Activated CD8-positive, alpha-beta T cell treated with anti-CD3 and anti-CD28 coated beads for 36 hours (primary cell): ENCODE data around the gene SYTL1. TPM values are rescaled to one million over a fixed set of nuclear protein-coding genes. Genes with fewer than 3 reads are reported as not detected.

Source experiments
- ATAC-seq: fragments of 200-7000 bp; cut with Tn5 transposase; one replicate; pipeline ENCODE4 v1.10.0; 2021; ENCODE audit warnings: mild to moderate bottlenecking, moderate library complexity
- CTCF ChIA-PET: fragments of 350-600 bp; sonication (Branson Sonifier 250); formaldehyde crosslinking; loops from one replicate; lab custom pipeline; 2021; ENCODE audit warnings: antibody characterized with exemption; lab: Charles Lee
- POLR2A ChIA-PET: fragments of 350-600 bp; sonication (Branson Sonifier 250); formaldehyde crosslinking; loops from one replicate; lab custom pipeline; 2021; ENCODE audit warnings: antibody characterized with exemption; lab: Charles Lee
- DNase-seq: peaks from one replicate; pipeline ENCODE4 v3.0.0-alpha.2; 2020
- H3K27ac Mint-ChIP-seq: one replicate; pipeline ENCODE4 v1.8.0; 2021; ENCODE audit warnings: mild to moderate bottlenecking, mixed read lengths
- H3K27me3 Mint-ChIP-seq: one replicate; pipeline ENCODE4 v1.8.0; 2021; ENCODE audit warnings: mixed read lengths
- H3K36me3 Mint-ChIP-seq: one replicate; pipeline ENCODE4 v1.8.0; 2021; ENCODE audit warnings: low read depth, mixed read lengths
- H3K4me1 Mint-ChIP-seq: one replicate; pipeline ENCODE4 v1.8.0; 2021; ENCODE audit warnings: low read depth, mixed read lengths
- H3K4me3 Mint-ChIP-seq: one replicate; pipeline ENCODE4 v1.8.0; 2021; ENCODE audit warnings: mild to moderate bottlenecking, moderate library complexity, mixed read lengths
- H3K9me3 Mint-ChIP-seq: one replicate; pipeline ENCODE4 v1.8.0; 2021; ENCODE audit warnings: mixed read lengths
- CTCF ChIP-seq: fragments of 200-600 bp; IDR thresholded peaks from one replicate; pipeline ENCODE4 v1.8.0; 2022; ENCODE audit warnings: antibody characterized with exemption, mild to moderate bottlenecking
- intact Hi-C: fragments of 100-400 bp; cut with micrococcal nuclease; formaldehyde crosslinking; loops from one replicate; pipeline ENCODE4 v1.10.0; 2022
- total RNA-seq, 2 experiments: library from RNA; stranded (reverse); gene quantifications; one replicate each; pipeline ENCODE4 v1.2.3, GENCODE V29; 2021

The SYTL1 gene
- total RNA-seq, 2 experiments from 2014 or later, result 77.7 to 80.6 TPM

DNA sequence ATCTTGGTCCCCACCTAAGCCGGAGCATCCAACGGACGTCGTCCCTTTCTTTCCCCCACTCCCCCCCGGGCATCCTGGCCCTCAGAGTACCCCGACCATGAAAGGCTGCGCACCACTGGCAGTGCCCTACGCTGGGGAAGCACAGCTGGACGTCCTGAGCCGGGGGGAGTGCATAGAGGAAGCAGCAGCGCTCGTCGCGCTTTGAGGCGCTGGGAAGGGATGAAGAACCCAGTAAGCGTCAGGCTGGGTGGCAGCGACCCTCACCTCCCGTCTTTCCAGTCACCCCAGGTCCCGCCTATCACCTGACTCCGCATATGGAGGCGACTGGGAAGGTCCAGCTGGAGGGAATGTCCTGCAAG is 19.2 kb downstream of the SYTL1 start:
- Mint-ChIP-seq H3K27ac (no peak overlapping the region), H3K9me3 (no peaks in the 10 kb centered on the region), H3K36me3 (no peaks in the 10 kb centered on the region), H3K27me3 (peaks cover 2% of the 10 kb centered on the region), H3K4me1 (peaks cover 43% of the 10 kb centered on the region), H3K4me3 (no peak overlapping the region)
- intact Hi-C loops, result no loop called here
- ATAC-seq (no peak), DNase-seq (no peak)
- ChIA-PET POLR2A (no interaction called here), CTCF (interaction anchor here (1.1 kb wide), 1 partner anchor 20 kb away, joined by 3 read pairs; no protein-coding TSS in a partner anchor)
- no peak for TF ChIP-seq CTCF

- Mint-ChIP-seq H3K27me3 (peaks cover 2% of the 10 kb centered on the region), H3K27ac (no peak overlapping the region), H3K4me3 (no peak overlapping the region), H3K9me3 (no peaks in the 10 kb centered on the region), H3K4me1 (peaks cover 38% of the 10 kb centered on the region), H3K36me3 (no peaks in the 10 kb centered on the region)
- CTCF ChIA-PET, result interaction anchor here (1.1 to 2.6 kb wide), 5 partner anchors 20 to 41 kb away, joined by 3 to 9 read pairs (median 4); no protein-coding TSS in a partner anchor
- no peak for DNase-seq
- POLR2A ChIA-PET, result interaction anchor here (1.1 to 1.3 kb wide), 2 partner anchors 9 to 11 kb away, joined by 3 to 4 read pairs; no protein-coding TSS in a partner anchor
- no peak for ATAC-seq
- no peak for TF ChIP-seq CTCF
- intact Hi-C loops, result no loop called here
These were observed 19.7 kb downstream of the SYTL1 start for GRCh38 chr1:27361553-27361952.

GRCh38 chr1:27363766-27364695 is 22.2 kb downstream of the SYTL1 start:
- no peak overlapping the region for H3K4me3 Mint-ChIP-seq
- CTCF ChIA-PET, result interaction anchor here (1.5 to 3.2 kb wide), 4 partner anchors 27 to 67 kb away, joined by 4 to 13 read pairs (median 8); no protein-coding TSS in a partner anchor
- no peaks in the 10 kb centered on the region for H3K9me3 Mint-ChIP-seq
- H3K36me3 Mint-ChIP-seq, result no peaks in the 10 kb centered on the region
- TF ChIP-seq CTCF, result no peak
- no peak overlapping the region for H3K27ac Mint-ChIP-seq
- DNase-seq, result no peak
- peaks cover under 1% of the 10 kb centered on the region for H3K27me3 Mint-ChIP-seq
- POLR2A ChIA-PET, result interaction anchor here (0.6 to 3.2 kb wide), 2 partner anchors 8 to 304 kb away, joined by 3 to 31 read pairs; no protein-coding TSS in a partner anchor
- no peak for ATAC-seq
- intact Hi-C loops, result no loop called here
- H3K4me1 Mint-ChIP-seq, result peaks cover 22% of the 10 kb centered on the region

DNA sequence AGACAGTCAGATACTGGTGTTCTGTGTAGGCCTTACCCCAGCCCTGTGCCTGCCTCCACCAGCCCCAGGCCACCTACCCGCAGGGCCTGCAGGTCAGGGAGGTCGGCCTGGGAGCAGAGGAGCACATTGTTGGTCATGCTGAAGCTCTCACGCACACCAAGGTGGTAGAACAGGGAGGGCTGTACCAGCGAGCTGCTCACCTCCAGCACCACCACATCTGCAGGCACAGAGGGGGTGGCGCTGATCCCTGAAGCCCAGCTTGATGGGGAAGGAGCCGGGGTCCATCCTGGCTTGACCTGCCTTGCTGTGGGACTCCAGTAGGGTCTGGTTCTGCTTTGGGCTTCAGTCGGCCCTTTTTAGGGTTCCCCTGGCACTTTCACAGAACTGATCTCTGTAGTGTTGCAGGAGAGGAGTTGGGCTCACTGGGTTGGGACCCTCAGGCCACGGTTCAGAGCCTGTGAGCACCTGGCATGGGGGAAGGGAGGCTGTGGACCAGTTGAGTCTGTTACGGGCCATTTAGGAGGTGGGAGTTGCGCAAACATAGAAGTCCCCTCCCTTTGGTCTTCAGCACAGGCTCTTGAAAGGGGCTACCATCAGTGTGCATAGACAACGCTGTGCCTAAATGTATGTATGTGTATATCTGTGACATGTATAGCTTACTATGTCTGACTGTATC is 23.0 kb downstream of the SYTL1 start:
- DNase-seq, result no peak
- no peaks in the 10 kb centered on the region for H3K9me3 Mint-ChIP-seq
- no peak for ATAC-seq
- H3K36me3 Mint-ChIP-seq, result no peaks in the 10 kb centered on the region
- peak overlapping the region; percentile 37 for H3K27ac Mint-ChIP-seq
- intact Hi-C loops, result no loop called here
- H3K27me3 Mint-ChIP-seq, result no peaks in the 10 kb centered on the region
- CTCF ChIA-PET, result interaction anchor here (0.8 to 8.2 kb wide), 11 partner anchors 8 to 68 kb away, joined by 3 to 91 read pairs (median 7); partner anchors contain the start of gene CD164L2
- POLR2A ChIA-PET, result interaction anchor here (0.6 to 3.2 kb wide), 9 partner anchors 9 to 303 kb away, joined by 3 to 31 read pairs (median 3); no protein-coding TSS in a partner anchor
- peak overlapping the region; percentile 82 for H3K4me3 Mint-ChIP-seq
- TF ChIP-seq CTCF, result no peak
- H3K4me1 Mint-ChIP-seq, result peaks cover 22% of the 10 kb centered on the region
